ENCODE results near the gene PPP1R13B. TPM values are rescaled to one million over a fixed set of nuclear protein-coding genes. Genes with fewer than 3 reads are reported as not detected.
"Not testable (repeated sequence)": the region's sequence is repeated elsewhere in the genome, so short reads cannot be mapped to it uniquely, and the experiment has no call there.

PPP1R13B gene
- total RNA-seq, 6 experiments from 2014 or later: 5.1 to 6.2 (median 5.5) TPM

DNA sequence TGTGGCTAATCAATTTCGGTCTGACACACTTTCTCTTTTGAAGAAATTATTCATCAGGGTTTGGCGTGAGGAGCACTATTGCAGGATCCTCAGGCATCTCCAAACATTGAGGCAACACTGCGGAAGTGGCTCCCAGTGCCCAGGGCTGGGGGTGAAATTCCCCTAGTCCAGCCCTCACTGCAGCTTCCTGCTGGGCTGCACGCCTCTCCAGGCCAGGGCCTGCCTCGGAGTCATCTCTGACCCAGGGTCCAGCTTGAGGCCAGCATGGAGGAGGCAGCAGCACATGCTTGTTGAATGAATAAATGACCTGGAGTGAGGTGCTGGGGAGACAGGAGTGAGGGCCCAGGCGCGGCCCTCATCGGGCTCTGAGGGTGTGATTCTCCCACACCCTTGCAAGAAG lies 44.9 kb upstream of the PPP1R13B start:
- Mint-ChIP-seq H3K27ac (no peak overlapping the region), H3K27me3 (ENCODE audit: insufficient read depth) (peaks cover 9% of the 10 kb centered on the region), H3K4me1 (ENCODE audit: low read depth) (no peaks in the 10 kb centered on the region), H3K4me3 (no peak overlapping the region), H3K36me3 (ENCODE audit: low read depth) (peaks cover 6% of the 10 kb centered on the region), H3K9me3 (peaks cover 8% of the 10 kb centered on the region; the same call in 1 of the 2 replicates)
- TF ChIP-seq, protein P1, sequence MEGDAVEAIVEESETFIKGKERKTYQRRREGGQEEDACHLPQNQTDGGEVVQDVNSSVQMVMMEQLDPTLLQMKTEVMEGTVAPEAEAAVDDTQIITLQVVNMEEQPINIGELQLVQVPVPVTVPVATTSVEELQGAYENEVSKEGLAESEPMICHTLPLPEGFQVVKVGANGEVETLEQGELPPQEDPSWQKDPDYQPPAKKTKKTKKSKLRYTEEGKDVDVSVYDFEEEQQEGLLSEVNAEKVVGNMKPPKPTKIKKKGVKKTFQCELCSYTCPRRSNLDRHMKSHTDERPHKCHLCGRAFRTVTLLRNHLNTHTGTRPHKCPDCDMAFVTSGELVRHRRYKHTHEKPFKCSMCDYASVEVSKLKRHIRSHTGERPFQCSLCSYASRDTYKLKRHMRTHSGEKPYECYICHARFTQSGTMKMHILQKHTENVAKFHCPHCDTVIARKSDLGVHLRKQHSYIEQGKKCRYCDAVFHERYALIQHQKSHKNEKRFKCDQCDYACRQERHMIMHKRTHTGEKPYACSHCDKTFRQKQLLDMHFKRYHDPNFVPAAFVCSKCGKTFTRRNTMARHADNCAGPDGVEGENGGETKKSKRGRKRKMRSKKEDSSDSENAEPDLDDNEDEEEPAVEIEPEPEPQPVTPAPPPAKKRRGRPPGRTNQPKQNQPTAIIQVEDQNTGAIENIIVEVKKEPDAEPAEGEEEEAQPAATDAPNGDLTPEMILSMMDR (IDR thresholded peaks at IDR 0.05): no peak
- DNase-seq: no peak

DNA sequence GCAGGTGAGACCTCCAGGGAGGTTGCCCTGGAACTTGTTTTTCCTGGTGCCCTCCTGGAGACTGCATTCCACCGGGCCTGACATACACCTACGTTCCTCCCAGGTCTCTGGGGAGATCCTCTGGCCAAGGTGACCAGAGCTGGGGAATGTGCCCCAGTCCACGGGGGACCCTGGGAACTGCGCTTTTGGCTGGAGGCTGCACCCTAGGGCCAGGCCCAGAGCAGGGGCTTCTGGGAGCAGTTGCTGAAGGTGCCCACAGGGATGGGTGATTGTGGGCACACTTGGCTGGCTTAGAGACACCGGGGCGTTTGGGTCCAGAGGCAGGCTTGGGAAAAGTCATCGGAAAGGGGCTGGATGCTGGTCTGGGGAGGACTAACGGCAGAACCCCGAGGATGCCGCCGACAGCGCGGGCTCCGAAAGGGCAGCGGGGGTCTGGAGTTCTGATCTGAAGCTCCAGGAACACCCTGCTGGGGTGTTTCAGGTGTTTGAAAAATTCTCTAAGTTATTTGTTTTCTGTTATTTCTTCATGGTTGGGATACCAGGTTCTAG lies 44.4 kb upstream of the PPP1R13B start:
- no peak overlapping the region for H3K4me3 Mint-ChIP-seq
- peaks cover 7% of the 10 kb centered on the region; the same call in 1 of the 2 replicates for H3K9me3 Mint-ChIP-seq
- DNase-seq: no peak
- peaks cover 5% of the 10 kb centered on the region for H3K36me3 Mint-ChIP-seq (ENCODE audit: low read depth)
- no peak overlapping the region for H3K27ac Mint-ChIP-seq
- no peaks in the 10 kb centered on the region for H3K4me1 Mint-ChIP-seq (ENCODE audit: low read depth)
- TF ChIP-seq, protein P1 (IDR thresholded peaks at IDR 0.05): no peak
- peaks cover 9% of the 10 kb centered on the region for H3K27me3 Mint-ChIP-seq (ENCODE audit: insufficient read depth)

DNA sequence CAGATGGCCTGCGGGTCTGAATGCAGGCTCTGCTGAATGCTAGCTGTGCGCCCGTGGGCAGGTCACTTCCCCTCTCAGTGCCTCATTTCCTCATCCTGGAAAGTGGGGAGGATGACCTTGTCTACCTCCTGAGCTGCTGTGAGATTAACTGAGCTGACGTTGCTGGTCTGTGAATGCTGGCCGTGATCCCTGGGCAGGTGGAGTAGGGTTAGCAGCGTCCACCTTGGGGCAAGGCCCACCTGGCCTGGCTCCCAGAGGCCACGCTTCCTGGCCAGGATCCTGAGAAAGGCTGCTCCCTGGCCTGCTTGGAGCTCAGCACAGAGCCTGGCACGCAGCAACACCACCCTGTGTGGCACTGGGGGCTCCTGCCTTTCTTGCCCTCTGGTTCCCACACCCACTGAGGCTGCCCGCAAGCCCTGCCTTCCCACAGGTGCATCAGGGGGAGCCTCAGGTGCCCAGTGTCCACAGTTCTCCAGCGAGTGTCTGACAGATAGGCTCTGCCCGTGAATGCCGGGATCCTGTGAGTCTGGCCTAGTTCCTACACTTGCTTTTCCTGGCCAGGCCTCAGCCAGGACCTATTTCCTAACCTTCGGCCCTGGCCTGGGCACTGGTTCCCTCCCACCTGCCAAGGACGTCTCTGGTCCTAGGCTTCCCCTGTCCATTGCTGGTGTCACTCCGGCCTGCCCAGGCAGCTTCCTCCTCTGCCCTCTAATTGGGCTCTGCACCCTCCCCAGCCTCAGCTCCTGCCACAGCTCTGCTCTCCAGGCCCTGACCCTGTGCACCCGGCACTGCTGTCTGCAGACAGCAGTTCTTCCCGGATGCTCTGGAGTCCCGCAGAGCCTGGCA lies 43.7 kb upstream of the PPP1R13B start:
- no peak for DNase-seq
- Mint-ChIP-seq H3K9me3 (no peaks in the 10 kb centered on the region; the same call in 1 of the 2 replicates), H3K36me3 (ENCODE audit: low read depth) (no peaks in the 10 kb centered on the region), H3K27me3 (ENCODE audit: insufficient read depth) (peaks cover 13% of the 10 kb centered on the region), H3K4me3 (no peak overlapping the region), H3K27ac (no peak overlapping the region), H3K4me1 (ENCODE audit: low read depth) (no peaks in the 10 kb centered on the region)
- TF ChIP-seq, protein P1 (IDR thresholded peaks at IDR 0.05): no peak

DNA sequence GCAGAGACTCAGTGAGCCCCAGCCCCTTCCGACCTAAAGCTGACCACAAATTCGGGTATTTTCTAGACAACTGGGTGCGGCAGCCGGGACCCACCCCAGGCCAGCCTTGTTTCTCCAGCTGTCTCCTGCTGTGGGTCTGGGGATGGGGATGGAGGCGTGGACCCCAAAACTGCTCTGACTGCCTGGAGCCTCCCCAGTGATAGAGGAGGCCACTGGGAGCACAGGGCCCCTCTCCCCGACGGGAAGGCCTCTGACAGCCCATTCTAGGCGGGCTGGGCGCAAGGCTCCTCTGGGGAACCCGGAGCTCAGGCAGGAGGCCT lies 42.6 kb upstream of the PPP1R13B start:
- H3K27ac Mint-ChIP-seq: no peak overlapping the region
- peaks cover 17% of the 10 kb centered on the region for H3K27me3 Mint-ChIP-seq (ENCODE audit: insufficient read depth)
- TF ChIP-seq, protein P1 (IDR thresholded peaks at IDR 0.05): no peak
- no peaks in the 10 kb centered on the region for H3K4me1 Mint-ChIP-seq (ENCODE audit: low read depth)
- no peak overlapping the region for H3K4me3 Mint-ChIP-seq
- DNase-seq: no peak
- H3K36me3 Mint-ChIP-seq (ENCODE audit: low read depth): no peaks in the 10 kb centered on the region
- no peaks in the 10 kb centered on the region for H3K9me3 Mint-ChIP-seq

DNA sequence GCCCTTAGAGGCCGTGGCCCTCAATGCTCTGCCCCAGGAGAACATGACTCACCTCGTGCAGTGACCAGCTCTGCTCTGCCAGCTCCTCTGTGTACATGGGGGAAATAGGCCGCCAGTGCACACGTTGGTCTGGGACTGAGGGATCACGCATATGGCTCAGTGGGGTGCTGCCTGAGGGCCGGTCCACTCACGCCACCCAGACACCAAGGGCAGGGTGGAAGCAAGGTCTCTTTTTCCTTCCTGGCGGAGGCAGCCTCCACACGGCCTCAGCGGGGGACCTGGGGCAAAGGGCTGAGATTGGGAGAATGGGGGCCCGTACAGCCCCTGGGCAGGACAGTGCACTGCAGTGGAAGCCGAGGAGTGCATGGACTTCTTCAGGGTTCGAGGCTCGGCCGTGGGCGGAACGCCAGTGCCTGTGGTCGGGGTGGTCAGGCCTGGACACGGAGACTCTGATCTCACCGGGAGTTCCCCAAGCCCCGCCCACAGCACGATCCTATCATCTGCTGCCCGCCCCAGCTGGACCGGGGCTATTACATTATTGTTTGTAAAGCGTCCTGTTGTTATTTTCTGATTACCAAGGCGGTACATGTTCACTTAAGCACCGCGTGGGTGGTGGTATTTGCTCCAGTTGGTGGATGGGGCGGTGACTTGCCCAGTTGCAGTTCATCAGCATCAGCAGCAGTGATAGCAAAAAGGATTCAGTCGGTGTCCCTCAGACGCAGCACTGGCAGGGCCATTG lies 42.1 kb upstream of the PPP1R13B start:
- peaks cover 18% of the 10 kb centered on the region for H3K27me3 Mint-ChIP-seq (ENCODE audit: insufficient read depth)
- no peaks in the 10 kb centered on the region for H3K4me1 Mint-ChIP-seq (ENCODE audit: low read depth)
- DNase-seq: no peak
- H3K36me3 Mint-ChIP-seq (ENCODE audit: low read depth): no peaks in the 10 kb centered on the region
- TF ChIP-seq, protein P1 (IDR thresholded peaks at IDR 0.05): no peak
- H3K27ac Mint-ChIP-seq: no peak overlapping the region
- H3K9me3 Mint-ChIP-seq: no peaks in the 10 kb centered on the region
- no peak overlapping the region for H3K4me3 Mint-ChIP-seq

DNA sequence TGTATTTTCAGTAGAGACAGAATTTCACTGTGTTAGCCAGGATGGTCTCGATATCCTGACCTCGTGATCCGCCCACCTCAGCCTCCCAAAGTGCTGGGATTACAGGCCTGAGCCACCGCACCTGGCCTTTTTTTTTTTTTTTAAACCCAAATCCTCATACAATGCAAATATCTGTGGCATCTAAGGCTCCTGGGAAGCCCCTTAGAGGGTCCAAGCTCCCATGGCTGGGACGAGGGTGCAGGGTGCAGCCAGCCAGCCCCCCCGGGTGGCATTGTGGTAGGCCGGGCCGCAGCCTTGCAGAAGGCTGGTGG lies 41.6 kb upstream of the PPP1R13B start:
- not testable (repeated sequence) for H3K4me3 Mint-ChIP-seq; DNase-seq; H3K36me3 Mint-ChIP-seq (ENCODE audit: low read depth); H3K27ac Mint-ChIP-seq; H3K9me3 Mint-ChIP-seq; H3K4me1 Mint-ChIP-seq (ENCODE audit: low read depth)
- H3K27me3 Mint-ChIP-seq (ENCODE audit: insufficient read depth): peaks cover 21% of the 10 kb centered on the region
